Neural cell (in vitro differentiated cells): Measurements from ENCODE around the gene CHCHD3. TPM values are rescaled to one million over a fixed set of nuclear protein-coding genes. Genes with fewer than 3 reads are reported as not detected.

Source experiments
- H2AFZ ChIP-seq: fragments of 200-600, 300-800 bp; sonication (generic), shearing (Covaris generic); 2 replicates; pipeline ENCODE4 v1.6.0; 2014; ENCODE audit warnings: low read depth, mild to moderate bottlenecking, antibody characterized with exemption, low read length, moderate library complexity
- H3F3A ChIP-seq: fragments of 200-600 bp; shearing (Covaris generic); 2 replicates; pipeline ENCODE4 v1.6.1; 2016; ENCODE audit warnings: mild to moderate bottlenecking, moderate library complexity, mixed read lengths, antibody characterized with exemption, low read length; ENCODE audit not compliant: insufficient read depth, poor library complexity, severe bottlenecking
- H3K27ac ChIP-seq: fragments of 200-600, 300-800 bp; sonication (generic), shearing (Covaris generic); 2 replicates; pipeline ENCODE4 v1.5.1; 2014; ENCODE audit warnings: mild to moderate bottlenecking, low read length, moderate library complexity
- H3K27me3 ChIP-seq: fragments of 300-800, 200-600 bp; sonication (generic), shearing (Covaris generic); 2 replicates; pipeline ENCODE4 v1.6.0; 2014; ENCODE audit warnings: mild to moderate bottlenecking, low read depth, low read length, moderate library complexity; ENCODE audit not compliant: insufficient read depth
- H3K36me3 ChIP-seq: fragments of 300-800, 200-600 bp; sonication (generic), shearing (Covaris generic); 2 replicates; pipeline ENCODE4 v1.5.1; 2014; ENCODE audit warnings: mild to moderate bottlenecking, antibody characterized with exemption, low read length, moderate library complexity; ENCODE audit not compliant: insufficient read depth
- H3K4me2 ChIP-seq: fragments of 300-800, 200-600 bp; sonication (generic), shearing (Covaris generic); 2 replicates; pipeline ENCODE4 v1.6.0; 2014; ENCODE audit warnings: mild to moderate bottlenecking, low read length
- H3K4me3 ChIP-seq: fragments of 300-800, 200-600 bp; sonication (generic), shearing (Covaris generic); 2 replicates; pipeline ENCODE4 v1.5.1; 2014; ENCODE audit warnings: mild to moderate bottlenecking, low read length, moderate library complexity
- H3K79me2 ChIP-seq: fragments of 200-600 bp; shearing (Covaris generic); replicated peaks from 2 replicates; pipeline ENCODE4 v1.6.0; 2014; ENCODE audit warnings: mild to moderate bottlenecking, low read length, moderate library complexity; ENCODE audit not compliant: insufficient read depth
- H3K9ac ChIP-seq: fragments of 300-800, 200-600 bp; sonication (generic), shearing (Covaris generic); 2 replicates; pipeline ENCODE4 v1.6.1; 2016; ENCODE audit warnings: mild to moderate bottlenecking, low read length, mixed read lengths
- H3K9me2 ChIP-seq: fragments of 200-600 bp; shearing (Covaris generic); 2 replicates; pipeline ENCODE4 v1.6.1; 2016; ENCODE audit warnings: mild to moderate bottlenecking, low read length, mixed read lengths; ENCODE audit not compliant: insufficient read depth
- H3K9me3 ChIP-seq: fragments of 200-600, 300-800 bp; sonication (generic), shearing (Covaris generic); 2 replicates; pipeline ENCODE4 v1.6.1; 2016; ENCODE audit warnings: mild to moderate bottlenecking, mixed run types, low read length, moderate library complexity, mixed read lengths
- H4K20me1 ChIP-seq: fragments of 200-600 bp; shearing (Covaris generic); 2 replicates; pipeline ENCODE4 v1.6.1; 2016; ENCODE audit warnings: mild to moderate bottlenecking, mixed run types; ENCODE audit not compliant: insufficient read depth
- CTCF ChIP-seq: fragments of 450-650 bp; IDR thresholded peaks from 2 replicates; pipeline ENCODE4 v1.5.1; 2014; ENCODE audit warnings: antibody characterized with exemption, mild to moderate bottlenecking, moderate library complexity; ENCODE audit not compliant: poor library complexity, severe bottlenecking
- EP300 ChIP-seq: fragments of 450-650 bp; conservative IDR thresholded peaks from 2 replicates; pipeline ENCODE4 v1.6.1; 2014; ENCODE audit warnings: antibody characterized with exemption, mild to moderate bottlenecking, moderate library complexity; ENCODE audit not compliant: poor library complexity, severe bottlenecking
- EZH2 ChIP-seq: fragments of 200-600, 300-800 bp; shearing (Covaris generic), sonication (generic); IDR thresholded peaks from 2 replicates; pipeline ENCODE4 v1.6.1; 2014; ENCODE audit warnings: antibody characterized with exemption, low read length, borderline replicate concordance, mild to moderate bottlenecking; ENCODE audit not compliant: insufficient read depth, poor library complexity, severe bottlenecking
- MXI1 ChIP-seq: fragments of 450-650 bp; conservative IDR thresholded peaks from 2 replicates; pipeline ENCODE4 v1.6.1; 2014; ENCODE audit warnings: antibody characterized with exemption, mild to moderate bottlenecking; ENCODE audit not compliant: poor library complexity, severe bottlenecking
- POLR2AphosphoS5 ChIP-seq: IDR thresholded peaks from 2 replicates; pipeline ENCODE4 v1.6.1; 2012
- RAD21 ChIP-seq: fragments of 450-650 bp; conservative IDR thresholded peaks from 2 replicates; pipeline ENCODE4 v1.6.1; 2014; ENCODE audit warnings: antibody characterized with exemption, mild to moderate bottlenecking, moderate library complexity
- REST ChIP-seq: IDR thresholded peaks from 2 replicates; pipeline ENCODE4 v1.6.1; 2012; ENCODE audit warnings: borderline replicate concordance
- SMC3 ChIP-seq: fragments of 450-650 bp; conservative IDR thresholded peaks from 2 replicates; pipeline ENCODE4 v1.6.1; 2014; ENCODE audit warnings: antibody characterized with exemption, mild to moderate bottlenecking, moderate library complexity; ENCODE audit not compliant: poor library complexity
- TAF1 ChIP-seq: IDR thresholded peaks from 2 replicates; pipeline ENCODE4 v1.6.1; 2012; ENCODE audit warnings: low read depth
- polyA plus RNA-seq: library from polyadenylated mRNA; depleted of rRNA; stranded (reverse); fragments of >200 nt; gene quantifications from 2 replicates; pipeline ENCODE4 v1.2.3, GENCODE V29; 2014

The CHCHD3 gene
- polyA plus RNA-seq, 1 donor from 2014 or later = 89.9 TPM

- Histone ChIP-seq H3K9me2 (no peaks in the 10 kb centered on the region), H3K27ac (no peak overlapping the region), H3K4me2 (no peak overlapping the region), H3K79me2 (no peaks in the 10 kb centered on the region), H3K27me3 (no peaks in the 10 kb centered on the region), H3K36me3 (no peaks in the 10 kb centered on the region), H4K20me1 (no peaks in the 10 kb centered on the region), H3K4me3 (no peak overlapping the region), H3F3A (no peaks in the 10 kb centered on the region), H2AFZ (no peak overlapping the region), H3K9me3 (no peaks in the 10 kb centered on the region), H3K9ac (no peak overlapping the region)
- TF ChIP-seq CTCF (no peak), MXI1 (no peak), RAD21 (no peak), EZH2 (no peak)
Observed at GRCh38 chr7:133102276-133103060, 20.6 kb upstream of the CHCHD3 start.

GRCh38 chr7:133099633-133100286, 17.9 kb upstream of the CHCHD3 start:
- no peaks in the 10 kb centered on the region for H3K36me3 ChIP-seq
- no peak for TF ChIP-seq RAD21
- TF ChIP-seq TAF1 = no peak
- TF ChIP-seq POLR2AphosphoS5 = no peak
- no peak for TF ChIP-seq SMC3
- no peak for TF ChIP-seq MXI1
- no peak for TF ChIP-seq CTCF
- TF ChIP-seq EP300 = no peak
- no peak for TF ChIP-seq EZH2
- TF ChIP-seq REST = no peak
- no peaks in the 10 kb centered on the region for H3K9me2 ChIP-seq
- H3K79me2 ChIP-seq = no peaks in the 10 kb centered on the region
- H4K20me1 ChIP-seq = no peaks in the 10 kb centered on the region
- H3K27me3 ChIP-seq = no peaks in the 10 kb centered on the region
- H2AFZ ChIP-seq = no peak overlapping the region
- H3K4me2 ChIP-seq = no peak overlapping the region
- H3K27ac ChIP-seq = no peak overlapping the region
- H3K9ac ChIP-seq = no peak overlapping the region
- no peaks in the 10 kb centered on the region for H3F3A ChIP-seq
- no peaks in the 10 kb centered on the region for H3K9me3 ChIP-seq
- no peak overlapping the region for H3K4me3 ChIP-seq
